Measurements from ENCODE around the gene MUC15.

MUC15 gene

DNA sequence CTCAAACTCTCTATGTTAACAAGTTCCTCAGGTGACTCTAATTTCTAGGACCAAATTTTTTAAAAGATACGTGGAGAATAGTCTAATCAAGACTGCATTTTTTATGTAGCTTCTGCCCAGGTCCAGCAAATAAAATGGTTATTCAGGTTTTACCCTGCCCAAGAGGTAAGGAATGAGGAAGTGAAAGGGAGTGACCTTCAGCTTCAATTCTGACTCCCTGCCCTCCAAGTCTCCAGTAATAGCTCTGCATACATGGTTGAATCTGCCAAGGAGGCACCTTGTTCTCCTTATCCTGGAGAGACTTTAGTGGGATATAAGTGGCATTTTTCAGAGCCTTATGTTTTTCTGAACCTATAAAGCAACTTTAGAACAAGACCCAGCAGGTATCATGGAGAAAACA is 15.5 kb downstream of the MUC15 start:
- no peak for TF ChIP-seq CTCF (conservative IDR thresholded peaks at IDR 0.05; ENCODE audit: low read depth)
- CTCF ChIA-PET, result interaction anchor here (0.5 to 0.6 kb wide), 2 partner anchors 78 to 384 kb away, joined by 3 to 4 read pairs; no protein-coding TSS in a partner anchor
- DNase-seq (ENCODE audit: low spot score), result no peak
- POLR2A ChIA-PET (ENCODE audit: low non-redundant PET), result no interaction called here
- H3K27ac ChIP-seq, result no peak overlapping the region

- ChIA-PET POLR2A (ENCODE audit: low non-redundant PET) (no interaction called here), CTCF (no interaction called here)
- H3K27ac ChIP-seq, result no peak overlapping the region
- no peak for TF ChIP-seq CTCF (conservative IDR thresholded peaks at IDR 0.05; ENCODE audit: low read depth)
- no peak for DNase-seq (ENCODE audit: low spot score)
Observed at GRCh38 chr11:26554455-26554854, 17.6 kb downstream of the MUC15 start.

DNA sequence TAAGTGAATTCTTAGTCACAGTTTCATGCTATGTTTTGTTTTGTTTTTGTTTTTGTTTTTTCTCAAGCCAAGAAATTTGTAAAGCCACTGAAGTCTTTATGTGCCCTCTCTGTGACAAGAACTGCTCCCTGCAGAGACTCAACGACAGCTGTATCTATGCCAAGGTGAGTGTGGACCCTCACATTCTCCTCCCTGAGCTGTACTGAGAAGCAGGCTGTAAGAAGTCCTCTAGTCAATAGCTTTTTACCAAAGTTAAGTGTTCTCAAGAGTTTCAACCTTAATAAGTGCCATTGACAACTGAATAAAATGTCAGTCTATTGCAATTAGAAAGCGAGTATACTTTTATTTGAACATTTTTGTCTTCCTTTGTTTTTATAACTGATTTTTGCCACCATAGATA is 18.9 kb downstream of the MUC15 start:
- DNase-seq (ENCODE audit: low spot score), result no peak
- no peak for TF ChIP-seq CTCF (conservative IDR thresholded peaks at IDR 0.05; ENCODE audit: low read depth)
- no peak overlapping the region for H3K27ac ChIP-seq
- ChIA-PET CTCF (no interaction called here), POLR2A (ENCODE audit: low non-redundant PET) (no interaction called here)

DNA sequence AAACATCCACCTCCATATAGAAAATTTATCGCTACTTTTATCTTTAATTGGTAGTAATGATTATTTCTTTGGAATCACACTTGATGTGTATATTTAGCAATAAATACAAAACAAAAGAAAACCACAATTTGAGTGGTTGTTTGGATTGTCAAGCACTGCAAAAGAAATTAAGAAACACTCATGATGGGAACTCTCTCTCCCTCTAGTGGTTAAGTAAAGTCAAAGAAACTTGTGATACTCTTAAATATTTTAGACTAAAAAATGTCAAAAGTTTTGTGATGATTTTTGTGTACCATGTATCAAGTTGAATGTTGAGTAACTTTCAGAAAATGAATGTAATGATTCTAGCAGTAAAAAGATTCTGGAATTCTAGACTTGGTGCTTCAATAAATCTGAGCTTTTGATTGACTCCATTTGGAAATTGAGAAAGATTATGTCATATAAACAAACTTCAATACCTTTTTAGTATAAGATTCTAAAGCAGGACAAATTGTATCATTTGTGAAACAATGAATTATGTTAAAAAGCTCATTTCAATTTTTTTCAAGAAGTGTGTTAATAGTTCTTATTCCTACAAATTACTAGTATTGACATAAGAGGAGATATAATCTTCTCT is 20.8 kb downstream of the MUC15 start:
- DNase-seq (ENCODE audit: low spot score), result no peak
- peak; percentile 56 for TF ChIP-seq CTCF (conservative IDR thresholded peaks at IDR 0.05; ENCODE audit: low read depth)
- ChIA-PET POLR2A (ENCODE audit: low non-redundant PET) (no interaction called here), CTCF (interaction anchor here (0.5 to 1.4 kb wide), 8 partner anchors 10 to 1480 kb away, joined by 3 to 5 read pairs (median 3); no protein-coding TSS in a partner anchor)
- no peak overlapping the region for H3K27ac ChIP-seq

DNA sequence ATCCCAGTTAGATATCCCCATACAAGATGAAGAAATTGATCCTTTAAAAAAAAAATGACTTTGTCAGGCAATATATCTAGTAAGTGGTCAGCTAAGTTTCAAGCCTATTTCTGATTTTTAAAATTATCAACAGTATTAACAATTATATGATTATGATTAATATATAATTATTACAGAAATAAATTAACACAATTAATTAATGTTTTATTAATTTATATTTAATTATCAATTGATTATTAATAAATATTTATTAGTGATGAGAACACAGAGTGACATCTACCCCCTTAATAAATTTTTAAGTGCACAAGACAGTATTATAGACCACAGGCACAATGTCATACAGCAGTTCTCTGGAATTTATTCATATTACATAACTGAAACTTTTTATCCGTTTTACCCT is 22.0 kb downstream of the MUC15 start:
- ChIA-PET CTCF (no interaction called here), POLR2A (ENCODE audit: low non-redundant PET) (no interaction called here)
- H3K27ac ChIP-seq, result no peak overlapping the region
- no peak for TF ChIP-seq CTCF (conservative IDR thresholded peaks at IDR 0.05; ENCODE audit: low read depth)
- no peak for DNase-seq (ENCODE audit: low spot score)

- TF ChIP-seq CTCF (conservative IDR thresholded peaks at IDR 0.05; ENCODE audit: low read depth), result no peak
- POLR2A ChIA-PET (ENCODE audit: low non-redundant PET), result no interaction called here
- DNase-seq (ENCODE audit: low spot score), result no peak
- CTCF ChIA-PET, result interaction anchor here (0.6 kb wide), 2 partner anchors 21 to 24 kb away, joined by 3 read pairs; no protein-coding TSS in a partner anchor
- H3K27ac ChIP-seq, result no peak overlapping the region
Observed at GRCh38 chr11:26549176-26549575, 22.9 kb downstream of the MUC15 start.
